IMR-90 (cell line): ENCODE results near the gene SKP2. TPM values are rescaled to one million over a fixed set of nuclear protein-coding genes. Genes with fewer than 3 reads are reported as not detected.

Source experiments
- ATAC-seq: fragments of 200-7000 bp; cut with Tn5 transposase; 2 replicates; pipeline ENCODE4 v1.9.1; 2020; ENCODE audit warnings: low read depth, mild to moderate bottlenecking, moderate library complexity
- BruUV-seq: library from RNA; stranded (reverse); fragments of 400-500 nt; replicated peaks from 2 replicates; lab custom pipeline; 2021; lab: Mats Ljungman, UMichigan
- CTCF ChIA-PET: fragments of 300-600 bp; formaldehyde crosslinking; extraction: SDS; loops from one replicate; lab custom pipeline; 2021; ENCODE audit warnings: antibody characterized with exemption; lab: Yijun Ruan, JAX
- POLR2A ChIA-PET: fragments of 300-600 bp; sonication (Branson Sonifier 250); formaldehyde crosslinking; loops from one replicate; lab custom pipeline; 2022; ENCODE audit warnings: antibody characterized with exemption; ENCODE audit not compliant: unreplicated experiment; lab: Charles Lee
- DNase-seq: peaks from one replicate; pipeline ENCODE4 v3.0.0; 2013
- H2AFZ ChIP-seq: replicated peaks from 2 replicates; pipeline ENCODE3; 2013; ENCODE audit warnings: low read length, mild to moderate bottlenecking; ENCODE audit not compliant: poor library complexity
- H2AK5ac ChIP-seq: 2 replicates; pipeline ENCODE4 v1.6.1; 2013; ENCODE audit warnings: low read depth, low read length, inconsistent platforms
- H2AK9ac ChIP-seq: replicated peaks from 2 replicates; pipeline ENCODE3; 2013; ENCODE audit warnings: mild to moderate bottlenecking, low read depth, low read length, moderate library complexity; ENCODE audit not compliant: poor library complexity
- H2BK120ac ChIP-seq: 2 replicates; pipeline ENCODE4 v1.6.1; 2013; ENCODE audit warnings: low read depth, low read length, inconsistent platforms
- H2BK15ac ChIP-seq: 3 replicates; pipeline ENCODE4 v1.6.1; 2013; ENCODE audit warnings: low read depth, low read length, inconsistent platforms
- H2BK20ac ChIP-seq: 2 replicates; pipeline ENCODE4 v1.6.1; 2013; ENCODE audit warnings: low read depth, mild to moderate bottlenecking, inconsistent platforms, low read length, moderate library complexity
- H2BK5ac ChIP-seq: 2 replicates; pipeline ENCODE4 v1.6.1; 2013; ENCODE audit warnings: mild to moderate bottlenecking, low read depth, low read length, inconsistent platforms; ENCODE audit not compliant: poor library complexity, severe bottlenecking
- H3K14ac ChIP-seq: replicated peaks from 2 replicates; pipeline ENCODE4 v1.6.1; 2013; ENCODE audit warnings: low read depth, low read length, inconsistent platforms
- H3K18ac ChIP-seq: 2 replicates; pipeline ENCODE4 v1.6.1; 2013; ENCODE audit warnings: low read depth, low read length, control low read depth
- H3K23ac ChIP-seq: 2 replicates; pipeline ENCODE4 v1.6.1; 2013; ENCODE audit warnings: low read depth, low read length, inconsistent platforms
- H3K27ac ChIP-seq: 2 replicates; pipeline ENCODE4 v1.5.1; 2013; ENCODE audit warnings: mild to moderate bottlenecking, control low read depth, low read length; ENCODE audit not compliant: insufficient read depth
- H3K27me3 ChIP-seq: 2 replicates; pipeline ENCODE4 v1.6.1; 2013; ENCODE audit warnings: low read length; ENCODE audit not compliant: control insufficient read depth, insufficient read depth
- H3K36me3 ChIP-seq: 2 replicates; pipeline ENCODE4 v1.6.1; 2013; ENCODE audit warnings: low read length, mixed read lengths; ENCODE audit not compliant: control insufficient read depth, insufficient read depth
- H3K4ac ChIP-seq: 2 replicates; pipeline ENCODE4 v1.6.1; 2013; ENCODE audit warnings: low read depth, low read length, inconsistent platforms
- H3K4me1 ChIP-seq: 2 replicates; pipeline ENCODE4 v1.6.1; 2013; ENCODE audit warnings: low read length, mixed read lengths; ENCODE audit not compliant: control insufficient read depth, insufficient read depth
- H3K4me2 ChIP-seq: 2 replicates; pipeline ENCODE4 v1.6.1; 2013; ENCODE audit warnings: low read depth, mild to moderate bottlenecking, control low read depth, low read length, moderate library complexity
- H3K4me3 ChIP-seq: 2 replicates; pipeline ENCODE4 v1.5.1; 2013; ENCODE audit warnings: low read depth, mild to moderate bottlenecking, control low read depth, low read length, moderate library complexity; ENCODE audit not compliant: insufficient read depth
- H3K56ac ChIP-seq: 2 replicates; pipeline ENCODE4 v1.6.1; 2013; ENCODE audit warnings: low read length, inconsistent platforms; ENCODE audit not compliant: insufficient read depth; ENCODE audit errors: extremely low read depth
- H3K79me1 ChIP-seq, 2 experiments: 2 replicates each; pipeline ENCODE4 v1.6.1; 2013; ENCODE audit warnings: low read length in 2 of 2, inconsistent platforms in 1 of 2, low read depth in 1 of 2
- H3K9ac ChIP-seq: 2 replicates; pipeline ENCODE4 v1.6.1; 2013; ENCODE audit warnings: low read depth, low read length, control low read depth
- H3K9me1 ChIP-seq: 2 replicates; pipeline ENCODE4 v1.6.1; 2013; ENCODE audit warnings: low read length, inconsistent platforms; ENCODE audit not compliant: insufficient read depth
- H3K9me3 ChIP-seq: 2 replicates; pipeline ENCODE4 v1.6.1; 2013; ENCODE audit warnings: low read length; ENCODE audit not compliant: control insufficient read depth, insufficient read depth
- H4K20me1 ChIP-seq: 2 replicates; pipeline ENCODE4 v1.6.1; 2013; ENCODE audit warnings: low read length, inconsistent platforms; ENCODE audit not compliant: insufficient read depth
- H4K5ac ChIP-seq: 2 replicates; pipeline ENCODE4 v1.6.1; 2013; ENCODE audit warnings: mild to moderate bottlenecking, low read depth, low read length, control low read depth
- H4K8ac ChIP-seq, 2 experiments: 2 replicates each; pipeline ENCODE4 v1.6.1; 2013; ENCODE audit warnings: low read depth in 2 of 2, low read length in 2 of 2, control low read depth in 1 of 2, inconsistent platforms in 1 of 2
- H4K91ac ChIP-seq: 2 replicates; pipeline ENCODE4 v1.6.1; 2013; ENCODE audit warnings: low read depth, low read length, inconsistent platforms; ENCODE audit not compliant: insufficient read depth
- CEBPB ChIP-seq: IDR thresholded peaks from 2 replicates; pipeline ENCODE4 v1.6.1; 2012; ENCODE audit warnings: low read depth, low read length, improper control_type of control experiment
- CHD1 ChIP-seq: IDR thresholded peaks from 2 replicates; pipeline ENCODE4 v1.6.1; 2012; ENCODE audit warnings: low read depth, low read length, improper control_type of control experiment
- FOS ChIP-seq: fragments of 150-350 bp; IDR thresholded peaks from 2 replicates; pipeline ENCODE4 v1.6.1; 2016; ENCODE audit warnings: low read depth, low read length
- MAFK ChIP-seq: IDR thresholded peaks from 2 replicates; pipeline ENCODE4 v1.6.1; 2012; ENCODE audit warnings: low read depth, low read length, improper control_type of control experiment
- MAZ ChIP-seq: IDR thresholded peaks from 2 replicates; pipeline ENCODE4 v1.6.1; 2012; ENCODE audit warnings: low read depth, mild to moderate bottlenecking, low read length, improper control_type of control experiment, moderate library complexity, borderline replicate concordance
- MXI1 ChIP-seq: IDR thresholded peaks from 2 replicates; pipeline ENCODE4 v1.6.1; 2012; ENCODE audit warnings: low read depth, mild to moderate bottlenecking, low read length, moderate library complexity, borderline replicate concordance
- POLR2A ChIP-seq: IDR thresholded peaks from 2 replicates; pipeline ENCODE4 v1.6.1; 2012; ENCODE audit warnings: mild to moderate bottlenecking, low read depth, low read length
- RAD21 ChIP-seq: IDR thresholded peaks from 2 replicates; pipeline ENCODE4 v1.6.1; 2012; ENCODE audit warnings: low read length, improper control_type of control experiment
- RCOR1 ChIP-seq: IDR thresholded peaks from 2 replicates; pipeline ENCODE4 v1.6.1; 2012; ENCODE audit warnings: mild to moderate bottlenecking, low read length, improper control_type of control experiment; ENCODE audit not compliant: insufficient replicate concordance
- RFX5 ChIP-seq: IDR thresholded peaks from 2 replicates; pipeline ENCODE4 v1.8.0; 2012; ENCODE audit warnings: low read depth, mild to moderate bottlenecking, low read length, moderate library complexity
- SMC3 ChIP-seq: fragments of 150-350 bp; IDR thresholded peaks from 2 replicates; pipeline ENCODE4 v1.6.1; 2016; ENCODE audit warnings: low read depth, mild to moderate bottlenecking, antibody characterized with exemption, low read length, moderate library complexity
- WGBS, 2 experiments: methylation state at CpG; one replicate each; pipeline versions ENCODE4 v1.1.5 to v1.1.7; 2013; ENCODE audit warnings: missing lambda C conversion rate in 2 of 2; ENCODE audit not compliant: insufficient read length in 1 of 2; ENCODE audit errors: extremely low coverage in 2 of 2; 5-methylcytosine and 5-hydroxymethylcytosine counted together
- dilution Hi-C: fragments of 300-500 bp; cut with HindIII; formaldehyde crosslinking; loops from one replicate; pipeline ENCODE4 v1.14.3; 2018; ENCODE audit warnings: low sequenced_read_pairs; ENCODE audit not compliant: unreplicated experiment
- in situ Hi-C: fragments of 300-500 bp; cut with MboI; formaldehyde crosslinking; loops from 3 replicates; pipeline ENCODE4 v1.14.3; 2019; ENCODE audit warnings: low sequenced_read_pairs, inconsistent platforms, mixed read lengths
- intact Hi-C: fragments of 100-400 bp; cut with micrococcal nuclease; formaldehyde crosslinking; loops from 2 replicates; pipeline ENCODE4 v1.10.0; 2022
- polyA plus RNA-seq, 3 experiments: library from polyadenylated mRNA; depleted of rRNA; stranded (reverse); fragments of >200 nt; gene quantifications; 2 replicates each; pipeline ENCODE4 v1.2.3, GENCODE V29; 2012; ENCODE audit warnings: low replicate concordance in 1 of 3
- total RNA-seq: library from RNA; depleted of rRNA; stranded (reverse); fragments of >200 nt; gene quantifications from 2 replicates; pipeline ENCODE4 v1.2.3, GENCODE V29; 2012
- TF ChIP-seq, protein P1 (sequence below): fragments of 150-350 bp; IDR thresholded peaks from 2 replicates; pipeline ENCODE4 v1.6.1; 2017; ENCODE audit warnings: mild to moderate bottlenecking, antibody characterized with exemption, low read length, low read depth
- TF ChIP-seq, protein P2 (sequence below): fragments of 150-350 bp; IDR thresholded peaks from 2 replicates; pipeline ENCODE4 v1.6.1; 2016; ENCODE audit warnings: low read depth, mild to moderate bottlenecking, low read length, moderate library complexity, borderline replicate concordance

The SKP2 gene
- total and polyA plus RNA-seq, 2 of the 4 experiments (the other 2 are of a cell fraction) = 23.3 to 92.1 TPM

DNA sequence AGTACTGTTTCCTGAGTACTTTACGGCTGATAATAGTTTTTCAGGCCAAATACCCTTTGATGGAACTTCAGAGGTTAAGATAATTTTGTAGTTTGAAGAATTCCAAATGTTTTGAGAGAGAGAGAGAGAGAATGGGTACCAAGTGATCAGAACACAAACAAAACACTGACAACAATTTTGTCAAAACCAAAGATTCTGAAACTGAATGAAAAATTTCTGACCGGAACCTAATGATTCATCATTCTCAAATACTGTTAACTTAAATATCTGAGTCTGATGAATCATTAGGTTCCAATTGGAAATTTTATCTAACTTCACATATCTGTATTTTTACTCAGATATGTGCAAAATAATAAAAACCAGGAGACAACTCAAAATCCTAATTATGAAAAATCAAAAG, 4.2 kb upstream of the SKP2 start:
- dilution Hi-C loops (no loop called here), intact Hi-C loops (loop anchor here (5.0 kb wide), 1 partner anchor 195 kb away; no protein-coding TSS in a partner anchor), in situ Hi-C loops (no loop called here)
- H3K23ac ChIP-seq = no peak overlapping the region
- ChIA-PET POLR2A (no interaction called here), CTCF (no interaction called here)
- no peak overlapping the region for H2BK15ac ChIP-seq
- no peaks in the 10 kb centered on the region for H3K9me1 ChIP-seq
- no peak overlapping the region for H3K9ac ChIP-seq
- no peak overlapping the region for H4K8ac ChIP-seq
- peaks cover 3% of the 10 kb centered on the region for H3K4me1 ChIP-seq
- H4K20me1 ChIP-seq = no peaks in the 10 kb centered on the region
- H4K5ac ChIP-seq = no peak overlapping the region
- no CpG with 5 or more reads among the region's 2 CpGs for WGBS, 2 experiments
- no peak overlapping the region for H3K56ac ChIP-seq
- no peak overlapping the region for H3K14ac ChIP-seq
- no peaks in the 10 kb centered on the region for H3K9me3 ChIP-seq
- no peak overlapping the region for H4K91ac ChIP-seq
- no TSS peak for BruUV-seq
- DNase-seq = peak; percentile 7
- H2BK120ac ChIP-seq = no peak overlapping the region
- H3K4me3 ChIP-seq = no peak overlapping the region
- no peak overlapping the region for H2BK20ac ChIP-seq
- peaks cover 16 to 23% of the 10 kb centered on the region in 2 experiments; a peak in 3 of 4 replicates for H3K79me1 ChIP-seq
- H2BK5ac ChIP-seq = no peak overlapping the region
- no peak overlapping the region for H3K18ac ChIP-seq
- no peak overlapping the region for H2AK5ac ChIP-seq
- H2AFZ ChIP-seq = no peak overlapping the region
- no peaks in the 10 kb centered on the region for H3K36me3 ChIP-seq
- no peak for TF ChIP-seq RCOR1
- TF ChIP-seq SMC3 = no peak
- TF ChIP-seq, protein P1, sequence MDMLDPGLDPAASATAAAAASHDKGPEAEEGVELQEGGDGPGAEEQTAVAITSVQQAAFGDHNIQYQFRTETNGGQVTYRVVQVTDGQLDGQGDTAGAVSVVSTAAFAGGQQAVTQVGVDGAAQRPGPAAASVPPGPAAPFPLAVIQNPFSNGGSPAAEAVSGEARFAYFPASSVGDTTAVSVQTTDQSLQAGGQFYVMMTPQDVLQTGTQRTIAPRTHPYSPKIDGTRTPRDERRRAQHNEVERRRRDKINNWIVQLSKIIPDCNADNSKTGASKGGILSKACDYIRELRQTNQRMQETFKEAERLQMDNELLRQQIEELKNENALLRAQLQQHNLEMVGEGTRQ = no peak
- TF ChIP-seq CHD1 = no peak
- TF ChIP-seq, protein P2, sequence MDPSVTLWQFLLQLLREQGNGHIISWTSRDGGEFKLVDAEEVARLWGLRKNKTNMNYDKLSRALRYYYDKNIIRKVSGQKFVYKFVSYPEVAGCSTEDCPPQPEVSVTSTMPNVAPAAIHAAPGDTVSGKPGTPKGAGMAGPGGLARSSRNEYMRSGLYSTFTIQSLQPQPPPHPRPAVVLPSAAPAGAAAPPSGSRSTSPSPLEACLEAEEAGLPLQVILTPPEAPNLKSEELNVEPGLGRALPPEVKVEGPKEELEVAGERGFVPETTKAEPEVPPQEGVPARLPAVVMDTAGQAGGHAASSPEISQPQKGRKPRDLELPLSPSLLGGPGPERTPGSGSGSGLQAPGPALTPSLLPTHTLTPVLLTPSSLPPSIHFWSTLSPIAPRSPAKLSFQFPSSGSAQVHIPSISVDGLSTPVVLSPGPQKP = no peak
- no peak for TF ChIP-seq RAD21
- TF ChIP-seq MXI1 = no peak
- no peak for TF ChIP-seq MAFK
- TF ChIP-seq FOS = no peak
- no peak for TF ChIP-seq CEBPB
- TF ChIP-seq POLR2A = no peak
- no peak for TF ChIP-seq RFX5
- no peak for TF ChIP-seq MAZ
- no peak overlapping the region for H3K4ac ChIP-seq
- no peak for ATAC-seq
- H3K27ac ChIP-seq = no peak overlapping the region
- no peak overlapping the region for H2AK9ac ChIP-seq
- no peak overlapping the region for H3K4me2 ChIP-seq
- H3K27me3 ChIP-seq = no peaks in the 10 kb centered on the region
